Ascending aorta (tissue), 2 donors: ENCODE measurements around the gene AGRP. TPM values are rescaled to one million over a fixed set of nuclear protein-coding genes. Genes with fewer than 3 reads are reported as not detected.

ENCODE experiments used
- DNase-seq, 2 donors: peaks; one replicate each; pipeline ENCODE4 v3.0.0-alpha.2; 2019; ENCODE audit warnings: low spot score in 2 of 2
- H3K27ac ChIP-seq, 2 donors: fragments of 200-600 bp; sonication (generic); one replicate each; pipeline ENCODE4 v1.5.1; 2016 to 2017; ENCODE audit warnings: mild to moderate bottlenecking in 1 of 2
- H3K27me3 ChIP-seq: fragments of 200-600 bp; sonication (generic); one replicate; pipeline ENCODE4 v1.5.1; 2017
- H3K36me3 ChIP-seq, 2 donors: fragments of 200-600 bp; sonication (generic); one replicate each; pipeline ENCODE4 v1.5.1; 2016
- H3K4me1 ChIP-seq, 2 donors: fragments of 200-600 bp; sonication (generic); one replicate each; pipeline ENCODE4 v1.5.1; 2016 to 2017; ENCODE audit warnings: mild to moderate bottlenecking in 1 of 2
- H3K4me3 ChIP-seq, 2 donors: fragments of 200-600 bp; sonication (generic); one replicate each; pipeline ENCODE4 v1.5.1; 2016 to 2017; ENCODE audit warnings: mild to moderate bottlenecking in 1 of 2
- H3K9me3 ChIP-seq, 2 donors: fragments of 200-600 bp; sonication (generic); one replicate each; pipeline ENCODE4 v1.5.1; 2016
- CTCF ChIP-seq, 3 experiments: fragments of 200-600 bp in 2 of 3; fragments of 450-650 bp in 1 of 3; sonication (generic) in 2 of 3; IDR thresholded peaks; one replicate each; pipeline ENCODE4 v1.5.1; 2016 to 2019; ENCODE audit warnings: antibody characterized with exemption in 3 of 3, mild to moderate bottlenecking in 1 of 3, moderate library complexity in 1 of 3
- intact Hi-C: fragments of 100-400 bp; cut with DNase I; formaldehyde crosslinking; loops from one replicate; pipeline ENCODE4 v1.15.1; 2023
- total RNA-seq: library from RNA; depleted of rRNA; stranded (reverse); fragments of >200 nt; gene quantifications from one replicate; pipeline ENCODE4 v1.1.0, GENCODE V29; 2016

Gene AGRP
- total RNA-seq, 1 donor from 2014 or later = not detected

- H3K4me3 ChIP-seq = no peak overlapping the region
- H3K36me3 ChIP-seq = peaks cover 26 to 29% of the 10 kb centered on the region in 2 donors
- intact Hi-C loops = no loop called here
- no peaks in the 10 kb centered on the region for H3K4me1 ChIP-seq
- TF ChIP-seq CTCF (IDR thresholded peaks at IDR 0.05) = no peak
- no peaks in the 10 kb centered on the region for H3K27me3 ChIP-seq
- H3K9me3 ChIP-seq = no peaks in the 10 kb centered on the region
- no peak overlapping the region for H3K27ac ChIP-seq
- no peak for DNase-seq
These were observed 45.8 kb downstream of the AGRP start for GRCh38 chr16:67437513-67437912.

- H3K36me3 ChIP-seq = peaks cover 26 to 29% of the 10 kb centered on the region in 2 donors
- H3K27me3 ChIP-seq = no peaks in the 10 kb centered on the region
- H3K4me1 ChIP-seq = peaks cover 0 to 1% of the 10 kb centered on the region in 2 donors
- intact Hi-C loops = no loop called here
- no peak for DNase-seq
- H3K9me3 ChIP-seq = no peaks in the 10 kb centered on the region
- no peak for TF ChIP-seq CTCF (IDR thresholded peaks at IDR 0.05)
- no peak overlapping the region for H3K4me3 ChIP-seq
- no peak overlapping the region for H3K27ac ChIP-seq
These were observed 46.6 kb downstream of the AGRP start for GRCh38 chr16:67436640-67437193.

GRCh38 chr16:67435758-67436164 is 47.6 kb downstream of the AGRP start:
- H3K36me3 ChIP-seq = peaks cover 25 to 26% of the 10 kb centered on the region in 2 donors
- no peaks in the 10 kb centered on the region for H3K9me3 ChIP-seq
- TF ChIP-seq CTCF (IDR thresholded peaks at IDR 0.05) = no peak
- DNase-seq = no peak
- intact Hi-C loops = no loop called here
- peaks cover 4 to 5% of the 10 kb centered on the region in 2 donors for H3K4me1 ChIP-seq
- no peaks in the 10 kb centered on the region for H3K27me3 ChIP-seq
- H3K4me3 ChIP-seq = no peak overlapping the region
- H3K27ac ChIP-seq = no peak overlapping the region

GRCh38 chr16:67433131-67433719 is 50.1 kb downstream of the AGRP start:
- TF ChIP-seq CTCF (IDR thresholded peaks at IDR 0.05) = no peak

More at GRCh38 chr16:67433131-67433719, 50.1 kb downstream of the AGRP start:
- H3K36me3 ChIP-seq = peaks cover 9 to 17% of the 10 kb centered on the region in 2 donors
- peaks cover 11 to 12% of the 10 kb centered on the region in 2 donors for H3K4me1 ChIP-seq
- DNase-seq = no peak
- H3K27me3 ChIP-seq = peaks cover 3% of the 10 kb centered on the region
- no peaks in the 10 kb centered on the region for H3K9me3 ChIP-seq
- no peak overlapping the region for H3K27ac ChIP-seq
- no peak overlapping the region for H3K4me3 ChIP-seq
- intact Hi-C loops = no loop called here

Other genes with a start within 250 kb of the AGRP start
- 20.2 TPM for gene FHOD1, start 236.1 kb downstream of the AGRP start, total RNA-seq
- 13.5 TPM for gene SLC9A5, start 234.6 kb downstream of the AGRP start, total RNA-seq
- gene PLEKHG4, start 204.0 kb downstream of the AGRP start, total RNA-seq = 3.7 TPM
- gene KCTD19, start 156.8 kb downstream of the AGRP start, total RNA-seq = not detected
- not detected for gene LRRC36, start 156.7 kb downstream of the AGRP start, total RNA-seq
- gene TPPP3, start 90.0 kb downstream of the AGRP start, total RNA-seq = 2.8 TPM
- 82.7 TPM for gene ZDHHC1, start 67.1 kb downstream of the AGRP start, total RNA-seq
- gene HSD11B2, start 52.4 kb downstream of the AGRP start, total RNA-seq = 2.4 TPM
- gene ATP6V0D1, start 2.4 kb downstream of the AGRP start, total RNA-seq = 64.3 TPM
- 182 TPM for gene RIPOR1, start 45.3 kb upstream of the AGRP start, total RNA-seq
- 38.6 TPM for gene CTCF, start 79.0 kb upstream of the AGRP start, total RNA-seq
- 1.9 TPM for gene CARMIL2, start 161.6 kb upstream of the AGRP start, total RNA-seq
- 14.5 TPM for gene ACD, start 176.7 kb upstream of the AGRP start, total RNA-seq
- 8.4 TPM for gene PARD6A, start 177.4 kb upstream of the AGRP start, total RNA-seq
- 42.5 TPM for gene ENKD1, start 183.2 kb upstream of the AGRP start, total RNA-seq
- 1.6 TPM for gene C16orf86, start 183.3 kb upstream of the AGRP start, total RNA-seq
- 43.5 TPM for gene GFOD2, start 235.8 kb upstream of the AGRP start, total RNA-seq